OCI-LY3 (cell line): ENCODE data around the gene SLC16A14.
A peak's percentile ranks its signal among the peaks of the same experiment; 100 is the strongest.

Experiments
- H2AFZ ChIP-seq: fragments of 200-600, 300-600 bp; shearing (Covaris generic); 2 replicates; pipeline ENCODE4 v1.6.0; 2014; ENCODE audit warnings: antibody characterized with exemption, low read depth, low read length
- H3K27ac ChIP-seq: fragments of 200-600, 300-600 bp; sonication (generic); 2 replicates; pipeline ENCODE4 v1.5.1; 2014; ENCODE audit warnings: mild to moderate bottlenecking, low read length, moderate library complexity, mixed read lengths
- H3K27me3 ChIP-seq: fragments of 200-600, 300-600 bp; sonication (generic); 2 replicates; pipeline ENCODE4 v1.6.1; 2014; ENCODE audit warnings: low read depth, low read length, mixed read lengths
- H3K36me3 ChIP-seq: fragments of 200-600, 300-600 bp; sonication (generic); replicated peaks from 2 replicates; pipeline ENCODE3; 2014; ENCODE audit warnings: low read depth, low read length, mixed read lengths
- H3K4me1 ChIP-seq: fragments of 300-600, 200-600 bp; sonication (generic); 2 replicates; pipeline ENCODE4 v1.6.1; 2014; ENCODE audit warnings: low read length, mixed read lengths
- H3K4me2 ChIP-seq: fragments of 200-600, 300-600 bp; sonication (generic); 2 replicates; pipeline ENCODE4 v1.6.1; 2014; ENCODE audit warnings: low read length, mixed read lengths
- H3K4me3 ChIP-seq: fragments of 300-600, 200-600 bp; sonication (generic); 2 replicates; pipeline ENCODE4 v1.5.1; 2014; ENCODE audit warnings: antibody characterized with exemption, mild to moderate bottlenecking, low read length, moderate library complexity
- H3K79me2 ChIP-seq: fragments of 300-600, 200-600 bp; shearing (Covaris generic); 2 replicates; pipeline ENCODE4 v1.6.1; 2014; ENCODE audit warnings: mild to moderate bottlenecking, low read length, mixed read lengths
- H3K9ac ChIP-seq: fragments of 300-600, 200-600 bp; shearing (Covaris generic); 2 replicates; pipeline ENCODE4 v1.6.0; 2014; ENCODE audit warnings: mild to moderate bottlenecking, low read length, moderate library complexity
- H3K9me3 ChIP-seq: fragments of 200-600, 300-600 bp; shearing (Covaris generic); 2 replicates; pipeline ENCODE4 v1.6.1; 2014; ENCODE audit warnings: low read length, mixed read lengths; ENCODE audit not compliant: insufficient read depth
- H4K20me1 ChIP-seq: fragments of 200-600, 300-600 bp; sonication (generic); 2 replicates; pipeline ENCODE4 v1.6.1; 2016; ENCODE audit warnings: low read length, mixed read lengths; ENCODE audit not compliant: insufficient read depth
- EZH2phosphoT487 ChIP-seq: fragments of 200-600 bp; shearing (Covaris generic); IDR thresholded peaks from 2 replicates; pipeline ENCODE4 v1.6.1; 2018; ENCODE audit warnings: antibody characterized with exemption, mixed run types, low read depth
- TF ChIP-seq, protein P1 (sequence below): fragments of 200-600, 300-600 bp; sonication (generic); IDR thresholded peaks from 2 replicates; pipeline ENCODE4 v1.5.1; 2014; ENCODE audit warnings: antibody characterized with exemption, low read length, low read depth

Gene SLC16A14

GRCh38 chr2:230075988-230076631 is 7.4 kb upstream of the SLC16A14 start:
- H3K9ac ChIP-seq, result no peak overlapping the region
- no peak overlapping the region for H3K4me3 ChIP-seq
- H3K4me2 ChIP-seq, result no peak overlapping the region
- H3K36me3 ChIP-seq, result no peaks in the 10 kb centered on the region
- TF ChIP-seq EZH2phosphoT487, result no peak
- TF ChIP-seq, protein P1, sequence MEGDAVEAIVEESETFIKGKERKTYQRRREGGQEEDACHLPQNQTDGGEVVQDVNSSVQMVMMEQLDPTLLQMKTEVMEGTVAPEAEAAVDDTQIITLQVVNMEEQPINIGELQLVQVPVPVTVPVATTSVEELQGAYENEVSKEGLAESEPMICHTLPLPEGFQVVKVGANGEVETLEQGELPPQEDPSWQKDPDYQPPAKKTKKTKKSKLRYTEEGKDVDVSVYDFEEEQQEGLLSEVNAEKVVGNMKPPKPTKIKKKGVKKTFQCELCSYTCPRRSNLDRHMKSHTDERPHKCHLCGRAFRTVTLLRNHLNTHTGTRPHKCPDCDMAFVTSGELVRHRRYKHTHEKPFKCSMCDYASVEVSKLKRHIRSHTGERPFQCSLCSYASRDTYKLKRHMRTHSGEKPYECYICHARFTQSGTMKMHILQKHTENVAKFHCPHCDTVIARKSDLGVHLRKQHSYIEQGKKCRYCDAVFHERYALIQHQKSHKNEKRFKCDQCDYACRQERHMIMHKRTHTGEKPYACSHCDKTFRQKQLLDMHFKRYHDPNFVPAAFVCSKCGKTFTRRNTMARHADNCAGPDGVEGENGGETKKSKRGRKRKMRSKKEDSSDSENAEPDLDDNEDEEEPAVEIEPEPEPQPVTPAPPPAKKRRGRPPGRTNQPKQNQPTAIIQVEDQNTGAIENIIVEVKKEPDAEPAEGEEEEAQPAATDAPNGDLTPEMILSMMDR, result no peak
- H3K9me3 ChIP-seq, result no peaks in the 10 kb centered on the region
- no peak overlapping the region for H3K27ac ChIP-seq
- H3K79me2 ChIP-seq, result no peaks in the 10 kb centered on the region
- no peaks in the 10 kb centered on the region for H3K4me1 ChIP-seq
- no peaks in the 10 kb centered on the region for H4K20me1 ChIP-seq
- H2AFZ ChIP-seq, result no peak overlapping the region
- H3K27me3 ChIP-seq, result no peaks in the 10 kb centered on the region

DNA sequence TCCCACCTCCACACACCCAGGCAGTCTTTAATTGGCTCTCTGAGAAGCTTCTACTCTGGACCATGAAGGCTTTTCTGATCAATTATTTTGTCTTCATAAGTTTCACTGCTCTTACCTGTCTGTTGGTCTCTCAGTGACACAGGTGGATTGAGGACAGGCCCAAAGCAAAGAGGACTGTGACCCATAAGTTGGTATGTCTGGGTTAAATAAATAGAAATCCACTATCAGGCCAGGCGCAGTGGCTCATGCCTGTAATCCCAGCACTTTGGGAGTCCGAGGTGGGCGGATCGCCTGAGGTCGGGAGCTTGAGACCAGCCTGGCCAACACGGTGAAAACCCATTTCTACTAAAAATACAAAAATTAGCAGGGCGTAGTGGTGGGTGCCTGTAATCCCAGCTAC is 2.7 kb upstream of the SLC16A14 start:
- Histone ChIP-seq H3K4me3 (no peak overlapping the region), H3K79me2 (no peaks in the 10 kb centered on the region), H3K27ac (no peak overlapping the region), H3K4me1 (peaks cover 3% of the 10 kb centered on the region), H3K9me3 (no peaks in the 10 kb centered on the region), H3K9ac (no peak overlapping the region), H2AFZ (no peak overlapping the region), H3K27me3 (no peaks in the 10 kb centered on the region), H4K20me1 (no peaks in the 10 kb centered on the region), H3K36me3 (no peaks in the 10 kb centered on the region), H3K4me2 (no peak overlapping the region)
- TF ChIP-seq EZH2phosphoT487, result no peak
- TF ChIP-seq, protein P1, result no peak

DNA sequence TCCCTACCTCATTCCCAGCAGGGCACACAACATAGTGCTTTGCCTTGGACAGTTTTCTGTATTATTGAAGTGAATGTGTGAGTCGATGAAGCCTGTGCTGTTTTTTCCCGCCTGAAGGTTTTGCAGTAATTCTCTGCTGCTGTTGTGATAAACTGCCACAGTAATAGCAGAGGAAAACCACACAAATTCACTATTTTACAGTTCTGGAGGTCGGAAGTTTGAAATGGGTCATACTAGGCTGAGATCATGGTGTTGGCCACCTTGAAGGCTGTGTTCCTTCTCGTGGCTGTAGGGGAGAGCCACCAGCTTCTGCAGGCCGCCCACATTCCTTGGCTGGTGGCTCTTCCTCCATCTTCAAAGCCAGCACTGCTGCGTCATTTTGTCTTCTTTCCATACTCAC is 678 bp upstream of the SLC16A14 start:
- Histone ChIP-seq H3K79me2 (no peaks in the 10 kb centered on the region), H3K36me3 (no peaks in the 10 kb centered on the region), H3K27me3 (no peaks in the 10 kb centered on the region), H3K9ac (no peak overlapping the region), H3K27ac (no peak overlapping the region), H3K4me1 (peaks cover 3% of the 10 kb centered on the region), H3K4me2 (no peak overlapping the region), H3K4me3 (no peak overlapping the region), H2AFZ (no peak overlapping the region), H3K9me3 (no peaks in the 10 kb centered on the region), H4K20me1 (no peaks in the 10 kb centered on the region)
- no peak for TF ChIP-seq EZH2phosphoT487
- TF ChIP-seq, protein P1, result no peak

DNA sequence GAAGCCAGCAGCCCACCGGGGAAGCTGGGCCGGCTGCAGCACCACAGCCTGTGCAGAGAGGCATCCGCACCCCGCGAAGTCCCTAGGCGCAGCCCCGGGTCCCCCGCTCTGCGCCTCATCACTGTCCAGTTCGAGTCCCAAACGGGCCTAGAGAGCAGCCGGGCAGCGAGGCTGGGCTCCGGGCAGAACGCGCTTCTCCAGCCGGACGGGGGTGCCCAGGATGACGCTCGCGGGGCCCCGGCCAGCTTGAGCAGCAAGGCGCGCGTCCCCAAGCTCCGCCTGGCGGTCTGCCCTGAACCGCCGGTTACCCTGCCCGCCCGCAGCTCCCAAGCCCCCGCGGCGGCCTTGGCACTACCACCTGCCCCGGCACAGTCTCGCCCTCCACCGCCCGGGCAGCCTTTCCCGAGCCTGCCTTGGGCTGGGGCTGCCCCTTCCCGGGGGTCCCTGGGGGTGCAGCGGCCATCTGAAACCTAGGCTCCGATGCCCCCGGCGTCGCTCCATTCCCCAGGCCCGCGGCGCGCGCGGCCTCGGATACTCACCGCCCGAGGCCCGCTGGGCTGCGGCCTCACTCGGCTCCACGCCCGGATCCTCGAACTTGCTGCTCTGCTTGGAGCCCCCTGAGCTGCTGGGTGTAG is 591 bp downstream of the SLC16A14 start:
- H3K9ac ChIP-seq, result peak overlapping the region; percentile 60
- peak overlapping the region; percentile 67; the same call in 1 of the 2 replicates for H3K27ac ChIP-seq

More for the DNA sequence above, 591 bp downstream of the SLC16A14 start:
- H3K79me2 ChIP-seq, result no peaks in the 10 kb centered on the region
- H2AFZ ChIP-seq, result peak overlapping the region; percentile 79
- peak overlapping the region; percentile 92 for H3K4me3 ChIP-seq
- TF ChIP-seq, protein P1, result 0 out of 2 replicates have a peak, but pooled peaks have one; percentile 11
- TF ChIP-seq EZH2phosphoT487, result no peak
- no peaks in the 10 kb centered on the region for H4K20me1 ChIP-seq
- H3K36me3 ChIP-seq, result no peaks in the 10 kb centered on the region
- peaks cover 3% of the 10 kb centered on the region for H3K4me1 ChIP-seq
- peak overlapping the region; percentile 89 for H3K4me2 ChIP-seq
- H3K27me3 ChIP-seq, result no peaks in the 10 kb centered on the region
- no peaks in the 10 kb centered on the region for H3K9me3 ChIP-seq
